Measurements from ENCODE around the gene PPFIA2.

DNA sequence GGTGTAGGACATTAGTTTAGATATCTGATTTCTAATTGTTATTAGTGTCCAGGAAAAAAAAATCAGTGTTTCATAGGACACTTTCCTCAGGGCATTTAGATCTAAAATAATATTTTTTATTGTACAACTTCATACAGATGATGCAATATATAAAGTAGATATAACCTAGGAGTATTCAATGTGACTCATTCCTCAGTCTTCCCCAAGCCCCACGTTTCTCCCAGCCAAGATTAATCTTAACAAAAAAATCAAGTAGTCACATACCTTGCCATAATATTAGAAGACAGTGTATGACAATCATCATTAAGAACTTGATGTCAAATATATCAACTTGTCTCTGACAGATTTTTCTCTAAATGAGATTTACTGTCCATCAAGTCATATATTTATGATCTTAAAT is 37.1 kb downstream of the PPFIA2 start:
- TF ChIP-seq ETV6 (CRISPR knock-in tag; IDR thresholded peaks at IDR 0.05), result no peak
- TF ChIP-seq, protein P1, sequence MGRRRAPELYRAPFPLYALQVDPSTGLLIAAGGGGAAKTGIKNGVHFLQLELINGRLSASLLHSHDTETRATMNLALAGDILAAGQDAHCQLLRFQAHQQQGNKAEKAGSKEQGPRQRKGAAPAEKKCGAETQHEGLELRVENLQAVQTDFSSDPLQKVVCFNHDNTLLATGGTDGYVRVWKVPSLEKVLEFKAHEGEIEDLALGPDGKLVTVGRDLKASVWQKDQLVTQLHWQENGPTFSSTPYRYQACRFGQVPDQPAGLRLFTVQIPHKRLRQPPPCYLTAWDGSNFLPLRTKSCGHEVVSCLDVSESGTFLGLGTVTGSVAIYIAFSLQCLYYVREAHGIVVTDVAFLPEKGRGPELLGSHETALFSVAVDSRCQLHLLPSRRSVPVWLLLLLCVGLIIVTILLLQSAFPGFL (CRISPR knock-in tag; IDR thresholded peaks at IDR 0.05; ENCODE audit: borderline replicate concordance), result no peak
- no peak for TF ChIP-seq FOXK1 (CRISPR knock-in tag; IDR thresholded peaks at IDR 0.05)
- TF ChIP-seq, protein P2, sequence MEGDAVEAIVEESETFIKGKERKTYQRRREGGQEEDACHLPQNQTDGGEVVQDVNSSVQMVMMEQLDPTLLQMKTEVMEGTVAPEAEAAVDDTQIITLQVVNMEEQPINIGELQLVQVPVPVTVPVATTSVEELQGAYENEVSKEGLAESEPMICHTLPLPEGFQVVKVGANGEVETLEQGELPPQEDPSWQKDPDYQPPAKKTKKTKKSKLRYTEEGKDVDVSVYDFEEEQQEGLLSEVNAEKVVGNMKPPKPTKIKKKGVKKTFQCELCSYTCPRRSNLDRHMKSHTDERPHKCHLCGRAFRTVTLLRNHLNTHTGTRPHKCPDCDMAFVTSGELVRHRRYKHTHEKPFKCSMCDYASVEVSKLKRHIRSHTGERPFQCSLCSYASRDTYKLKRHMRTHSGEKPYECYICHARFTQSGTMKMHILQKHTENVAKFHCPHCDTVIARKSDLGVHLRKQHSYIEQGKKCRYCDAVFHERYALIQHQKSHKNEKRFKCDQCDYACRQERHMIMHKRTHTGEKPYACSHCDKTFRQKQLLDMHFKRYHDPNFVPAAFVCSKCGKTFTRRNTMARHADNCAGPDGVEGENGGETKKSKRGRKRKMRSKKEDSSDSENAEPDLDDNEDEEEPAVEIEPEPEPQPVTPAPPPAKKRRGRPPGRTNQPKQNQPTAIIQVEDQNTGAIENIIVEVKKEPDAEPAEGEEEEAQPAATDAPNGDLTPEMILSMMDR (IDR thresholded peaks at IDR 0.05), result no peak
- TF ChIP-seq, protein P3, sequence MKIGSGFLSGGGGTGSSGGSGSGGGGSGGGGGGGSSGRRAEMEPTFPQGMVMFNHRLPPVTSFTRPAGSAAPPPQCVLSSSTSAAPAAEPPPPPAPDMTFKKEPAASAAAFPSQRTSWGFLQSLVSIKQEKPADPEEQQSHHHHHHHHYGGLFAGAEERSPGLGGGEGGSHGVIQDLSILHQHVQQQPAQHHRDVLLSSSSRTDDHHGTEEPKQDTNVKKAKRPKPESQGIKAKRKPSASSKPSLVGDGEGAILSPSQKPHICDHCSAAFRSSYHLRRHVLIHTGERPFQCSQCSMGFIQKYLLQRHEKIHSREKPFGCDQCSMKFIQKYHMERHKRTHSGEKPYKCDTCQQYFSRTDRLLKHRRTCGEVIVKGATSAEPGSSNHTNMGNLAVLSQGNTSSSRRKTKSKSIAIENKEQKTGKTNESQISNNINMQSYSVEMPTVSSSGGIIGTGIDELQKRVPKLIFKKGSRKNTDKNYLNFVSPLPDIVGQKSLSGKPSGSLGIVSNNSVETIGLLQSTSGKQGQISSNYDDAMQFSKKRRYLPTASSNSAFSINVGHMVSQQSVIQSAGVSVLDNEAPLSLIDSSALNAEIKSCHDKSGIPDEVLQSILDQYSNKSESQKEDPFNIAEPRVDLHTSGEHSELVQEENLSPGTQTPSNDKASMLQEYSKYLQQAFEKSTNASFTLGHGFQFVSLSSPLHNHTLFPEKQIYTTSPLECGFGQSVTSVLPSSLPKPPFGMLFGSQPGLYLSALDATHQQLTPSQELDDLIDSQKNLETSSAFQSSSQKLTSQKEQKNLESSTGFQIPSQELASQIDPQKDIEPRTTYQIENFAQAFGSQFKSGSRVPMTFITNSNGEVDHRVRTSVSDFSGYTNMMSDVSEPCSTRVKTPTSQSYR (CRISPR knock-in tag; IDR thresholded peaks at IDR 0.05), result no peak
- no peak for TF ChIP-seq ATF1 (CRISPR knock-in tag; IDR thresholded peaks at IDR 0.05)
- no peak for TF ChIP-seq SP1 (CRISPR knock-in tag; conservative IDR thresholded peaks at IDR 0.05)
- no peak for TF ChIP-seq ZNF423 (CRISPR knock-in tag; IDR thresholded peaks at IDR 0.05)
- TF ChIP-seq CREM (CRISPR knock-in tag; IDR thresholded peaks at IDR 0.05), result no peak
- TF ChIP-seq TEAD4 (CRISPR knock-in tag; IDR thresholded peaks at IDR 0.05), result no peak
- no peak for TF ChIP-seq PRRX2 (CRISPR knock-in tag; IDR thresholded peaks at IDR 0.05)
- TF ChIP-seq, protein P4, sequence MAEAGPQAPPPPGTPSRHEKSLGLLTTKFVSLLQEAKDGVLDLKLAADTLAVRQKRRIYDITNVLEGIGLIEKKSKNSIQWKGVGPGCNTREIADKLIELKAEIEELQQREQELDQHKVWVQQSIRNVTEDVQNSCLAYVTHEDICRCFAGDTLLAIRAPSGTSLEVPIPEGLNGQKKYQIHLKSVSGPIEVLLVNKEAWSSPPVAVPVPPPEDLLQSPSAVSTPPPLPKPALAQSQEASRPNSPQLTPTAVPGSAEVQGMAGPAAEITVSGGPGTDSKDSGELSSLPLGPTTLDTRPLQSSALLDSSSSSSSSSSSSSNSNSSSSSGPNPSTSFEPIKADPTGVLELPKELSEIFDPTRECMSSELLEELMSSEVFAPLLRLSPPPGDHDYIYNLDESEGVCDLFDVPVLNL (CRISPR knock-in tag; IDR thresholded peaks at IDR 0.05; ENCODE audit: borderline replicate concordance, low read depth), result no peak
- TF ChIP-seq, protein P5, sequence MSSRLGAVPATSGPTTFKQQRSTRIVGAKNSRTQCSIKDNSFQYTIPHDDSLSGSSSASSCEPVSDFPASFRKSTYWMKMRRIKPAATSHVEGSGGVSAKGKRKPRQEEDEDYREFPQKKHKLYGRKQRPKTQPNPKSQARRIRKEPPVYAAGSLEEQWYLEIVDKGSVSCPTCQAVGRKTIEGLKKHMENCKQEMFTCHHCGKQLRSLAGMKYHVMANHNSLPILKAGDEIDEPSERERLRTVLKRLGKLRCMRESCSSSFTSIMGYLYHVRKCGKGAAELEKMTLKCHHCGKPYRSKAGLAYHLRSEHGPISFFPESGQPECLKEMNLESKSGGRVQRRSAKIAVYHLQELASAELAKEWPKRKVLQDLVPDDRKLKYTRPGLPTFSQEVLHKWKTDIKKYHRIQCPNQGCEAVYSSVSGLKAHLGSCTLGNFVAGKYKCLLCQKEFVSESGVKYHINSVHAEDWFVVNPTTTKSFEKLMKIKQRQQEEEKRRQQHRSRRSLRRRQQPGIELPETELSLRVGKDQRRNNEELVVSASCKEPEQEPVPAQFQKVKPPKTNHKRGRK (CRISPR knock-in tag; IDR thresholded peaks at IDR 0.05; ENCODE audit: borderline replicate concordance), result no peak
- TF ChIP-seq, protein P6, sequence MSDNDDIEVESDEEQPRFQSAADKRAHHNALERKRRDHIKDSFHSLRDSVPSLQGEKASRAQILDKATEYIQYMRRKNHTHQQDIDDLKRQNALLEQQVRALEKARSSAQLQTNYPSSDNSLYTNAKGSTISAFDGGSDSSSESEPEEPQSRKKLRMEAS (CRISPR knock-in tag; IDR thresholded peaks at IDR 0.05), result no peak

Data from WTC11 (cell line).